HG02678 (cell line): ENCODE results near the gene PADI2.

Experiments
- ATAC-seq: cut with Tn5 transposase; IDR thresholded peaks from one replicate; pipeline ENCODE4 v1.9.1; 2021; ENCODE audit warnings: mild to moderate bottlenecking, moderate library complexity; ENCODE audit not compliant: unreplicated experiment

PADI2 gene

DNA sequence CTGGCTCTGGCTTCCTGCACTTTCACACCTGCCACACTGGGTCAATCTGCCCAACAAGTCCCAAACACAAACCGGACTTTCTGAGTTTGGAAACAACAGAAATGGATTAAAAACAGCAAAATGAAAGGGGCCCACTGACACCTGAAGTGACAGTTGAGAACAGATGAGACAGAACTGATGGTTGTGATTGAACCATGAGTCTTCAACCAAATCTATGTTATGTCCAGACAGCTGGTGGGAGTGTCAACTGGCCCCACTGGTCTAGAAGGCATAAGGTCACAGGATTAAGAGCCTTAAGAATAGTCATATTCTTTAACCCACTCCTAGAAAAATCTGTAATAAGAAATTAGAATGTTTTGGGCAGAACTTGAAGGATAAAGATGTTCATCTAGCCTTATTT, 94.5 kb downstream of the PADI2 start:
- ATAC-seq, result no peak

DNA sequence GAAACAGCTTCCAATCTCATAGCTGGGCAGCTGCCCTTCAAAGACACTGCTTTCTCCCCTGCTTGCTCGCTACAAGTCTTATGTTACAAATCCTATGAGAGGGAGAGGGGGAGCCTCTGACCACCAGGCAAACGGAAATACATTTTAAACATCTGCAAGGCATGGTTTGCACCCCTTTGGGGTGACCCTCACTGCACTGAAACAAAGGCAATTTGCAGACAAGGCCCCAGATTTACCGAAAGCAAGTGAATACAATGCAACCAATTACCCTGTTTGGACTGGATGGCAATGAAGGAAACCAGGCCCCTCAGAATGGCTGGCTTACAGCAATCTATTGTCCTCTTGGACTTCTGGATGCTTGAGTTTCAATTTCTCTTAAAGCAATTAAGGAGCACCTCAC, 95.7 kb downstream of the PADI2 start:
- no peak for ATAC-seq

DNA sequence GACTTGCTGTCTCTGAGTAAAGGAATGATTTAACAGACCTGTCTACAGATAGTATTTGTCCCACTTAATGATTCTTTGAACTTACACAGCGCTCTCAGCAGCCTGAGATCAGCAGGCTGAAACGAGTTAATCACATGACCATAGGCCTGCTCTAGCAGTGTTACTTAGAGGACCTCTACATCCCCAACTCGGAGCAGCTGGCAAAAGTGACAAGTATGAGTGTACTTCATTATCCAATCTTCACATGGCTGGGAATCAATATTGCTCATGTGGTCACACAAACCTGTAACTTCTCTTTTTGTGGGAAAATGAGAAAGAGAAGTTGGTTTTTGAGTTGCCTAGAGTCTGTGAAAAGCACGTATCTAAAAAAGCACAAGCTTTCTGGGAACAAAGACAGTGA, 96.1 kb downstream of the PADI2 start:
- ATAC-seq, result no peak

DNA sequence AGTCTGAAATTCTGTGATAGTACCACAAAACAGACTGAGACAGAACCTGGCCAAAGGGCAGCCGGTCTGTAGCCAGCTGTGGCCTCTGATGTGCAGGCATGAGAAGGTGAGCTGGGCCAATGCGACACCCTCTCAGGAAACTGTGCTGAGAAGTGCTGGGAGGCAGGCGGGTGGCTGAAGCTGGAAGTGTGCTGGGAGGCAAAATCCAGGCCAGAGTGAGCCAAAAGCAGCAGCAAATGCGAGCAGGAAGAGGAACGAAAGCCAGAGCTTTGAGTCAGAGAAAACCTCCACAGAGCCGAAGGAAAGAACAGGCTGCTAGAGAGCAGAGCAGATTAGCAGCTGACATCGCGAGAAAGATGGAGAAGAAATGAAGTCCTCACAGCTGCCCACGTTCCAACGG, 97.4 kb downstream of the PADI2 start:
- no peak for ATAC-seq

DNA sequence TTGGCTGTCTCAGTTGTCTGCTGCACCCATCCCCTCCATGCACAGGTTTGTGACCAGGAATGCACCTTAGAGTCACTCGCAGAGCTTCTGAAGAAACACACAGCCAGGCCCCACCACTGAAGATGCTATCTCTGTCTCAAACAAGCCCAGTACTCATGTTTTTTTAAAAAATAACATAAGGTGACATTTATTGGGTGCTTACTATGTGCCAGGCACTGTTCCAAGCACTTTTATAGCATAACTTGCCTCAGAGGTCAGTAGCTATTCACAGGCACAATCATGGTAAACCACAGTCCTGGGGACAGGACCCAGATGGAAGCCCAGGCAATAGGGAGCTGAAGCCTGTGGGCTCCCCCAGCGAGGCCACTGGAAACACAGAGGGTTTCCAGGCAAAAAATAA, 98.7 kb downstream of the PADI2 start:
- no peak for ATAC-seq

DNA sequence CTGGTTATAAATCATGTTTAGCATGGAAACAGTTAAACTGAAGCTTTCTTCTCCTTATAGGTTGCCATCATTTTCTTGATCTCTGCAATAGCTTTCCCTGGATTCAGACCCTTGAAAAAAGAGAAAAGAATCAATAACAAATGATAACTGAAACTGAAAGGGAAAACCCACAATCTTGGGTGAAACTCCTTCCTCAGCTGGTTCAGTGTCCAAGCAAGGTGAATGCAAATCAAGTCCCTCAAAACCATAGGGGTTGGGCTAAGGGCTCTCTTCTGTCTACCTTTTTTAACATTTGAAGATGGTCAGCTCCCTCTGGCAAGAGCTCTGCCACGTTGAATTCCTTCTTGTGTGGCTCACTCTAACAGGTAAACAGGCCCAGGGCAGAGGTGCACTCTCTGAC, 100.4 kb downstream of the PADI2 start:
- no peak for ATAC-seq

DNA sequence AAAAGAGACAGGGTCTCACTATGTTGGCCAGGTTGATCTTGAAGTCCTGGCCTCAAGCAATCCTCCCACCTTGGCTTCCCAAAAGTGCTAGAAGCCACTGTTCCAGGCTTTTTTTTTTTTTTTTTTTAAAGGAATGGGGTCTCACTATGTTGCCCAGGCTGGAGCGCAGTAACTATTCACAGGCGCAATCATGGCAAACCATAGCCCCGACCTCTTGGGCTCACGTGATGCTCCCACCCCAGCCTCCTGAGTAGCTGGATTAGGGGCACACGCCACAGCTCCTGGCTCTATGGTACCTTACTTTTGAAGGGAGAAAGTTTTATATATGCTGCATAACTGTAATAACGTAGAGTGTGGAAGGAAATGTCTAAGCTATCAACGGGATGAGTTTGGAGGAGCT, 101.8 kb downstream of the PADI2 start:
- no peak for ATAC-seq
